Measurements from ENCODE around the gene FAM193B.

The FAM193B gene

DNA sequence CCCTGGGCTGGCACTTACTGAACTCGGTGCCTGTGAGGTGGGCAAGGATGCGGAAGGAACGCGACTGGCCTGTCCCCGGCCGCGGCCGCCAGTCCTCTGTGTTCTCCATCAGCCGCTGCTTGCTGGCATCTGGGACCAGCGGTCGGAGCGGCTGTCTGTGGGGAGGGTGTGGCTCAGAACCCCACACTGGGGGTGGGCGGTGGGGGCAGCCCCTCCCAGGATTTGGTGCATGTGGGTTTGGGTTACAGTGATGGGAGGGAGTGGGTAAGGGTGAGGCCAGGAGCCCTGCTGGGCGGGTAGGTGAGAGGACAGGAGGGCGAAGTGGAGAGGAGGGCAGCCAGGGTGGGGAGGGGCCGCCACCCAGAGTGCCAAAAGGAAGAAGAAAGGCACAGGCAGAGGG is 63.4 kb downstream of the FAM193B start:
- no peaks in the 10 kb centered on the region for H3K9me2 ChIP-seq (replicated peaks; ENCODE audit: control insufficient read depth, low read length)
- no peak overlapping the region; the same call in 1 of the 2 replicates for H3K4me3 ChIP-seq (ENCODE audit: low read length)
- peak overlapping the region; percentile 39; the same call in 1 of the 2 replicates for H3K4me2 ChIP-seq (ENCODE audit: low read length)
- peaks cover 5% of the 10 kb centered on the region; the same call in 1 of the 2 replicates for H3F3A ChIP-seq (ENCODE audit: control insufficient read depth, insufficient read depth)
- no peak for TF ChIP-seq EZH2phosphoT487 (IDR thresholded peaks at IDR 0.05; ENCODE audit: borderline replicate concordance, low read length)
- TF ChIP-seq, protein P1, sequence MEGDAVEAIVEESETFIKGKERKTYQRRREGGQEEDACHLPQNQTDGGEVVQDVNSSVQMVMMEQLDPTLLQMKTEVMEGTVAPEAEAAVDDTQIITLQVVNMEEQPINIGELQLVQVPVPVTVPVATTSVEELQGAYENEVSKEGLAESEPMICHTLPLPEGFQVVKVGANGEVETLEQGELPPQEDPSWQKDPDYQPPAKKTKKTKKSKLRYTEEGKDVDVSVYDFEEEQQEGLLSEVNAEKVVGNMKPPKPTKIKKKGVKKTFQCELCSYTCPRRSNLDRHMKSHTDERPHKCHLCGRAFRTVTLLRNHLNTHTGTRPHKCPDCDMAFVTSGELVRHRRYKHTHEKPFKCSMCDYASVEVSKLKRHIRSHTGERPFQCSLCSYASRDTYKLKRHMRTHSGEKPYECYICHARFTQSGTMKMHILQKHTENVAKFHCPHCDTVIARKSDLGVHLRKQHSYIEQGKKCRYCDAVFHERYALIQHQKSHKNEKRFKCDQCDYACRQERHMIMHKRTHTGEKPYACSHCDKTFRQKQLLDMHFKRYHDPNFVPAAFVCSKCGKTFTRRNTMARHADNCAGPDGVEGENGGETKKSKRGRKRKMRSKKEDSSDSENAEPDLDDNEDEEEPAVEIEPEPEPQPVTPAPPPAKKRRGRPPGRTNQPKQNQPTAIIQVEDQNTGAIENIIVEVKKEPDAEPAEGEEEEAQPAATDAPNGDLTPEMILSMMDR (IDR thresholded peaks at IDR 0.05; ENCODE audit: low read depth, low read length, poor library complexity, severe bottlenecking), result no peak
- peaks cover 50% of the 10 kb centered on the region for H3K4me1 ChIP-seq (ENCODE audit: control insufficient read depth, low read length)
- peaks cover 10% of the 10 kb centered on the region; the same call in 1 of the 2 replicates for H3K36me3 ChIP-seq (ENCODE audit: control insufficient read depth, low read length)
- no peaks in the 10 kb centered on the region for H4K20me1 ChIP-seq (ENCODE audit: control insufficient read depth, insufficient read depth, low read depth, low read length)
- H3K27ac ChIP-seq (ENCODE audit: low read depth, low read length), result no peak overlapping the region
- no peaks in the 10 kb centered on the region for H3K9me3 ChIP-seq (ENCODE audit: control insufficient read depth, insufficient read depth, low read length)
- H3K27me3 ChIP-seq (ENCODE audit: control insufficient read depth, low read length), result no peaks in the 10 kb centered on the region
- no peaks in the 10 kb centered on the region for H3K79me2 ChIP-seq (ENCODE audit: control insufficient read depth, low read length)

GRCh38 chr5:177490311-177490991 is 63.9 kb downstream of the FAM193B start:
- no peak overlapping the region for H3K27ac ChIP-seq (ENCODE audit: low read depth, low read length)
- peak overlapping the region; percentile 19 for H3K4me3 ChIP-seq (ENCODE audit: low read length)
- no peaks in the 10 kb centered on the region for H3K79me2 ChIP-seq (ENCODE audit: control insufficient read depth, low read length)
- H3K27me3 ChIP-seq (ENCODE audit: control insufficient read depth, low read length), result no peaks in the 10 kb centered on the region
- H3K36me3 ChIP-seq (ENCODE audit: control insufficient read depth, low read length), result peaks cover 10% of the 10 kb centered on the region; the same call in 1 of the 2 replicates
- H3K9me2 ChIP-seq (replicated peaks; ENCODE audit: control insufficient read depth, low read length), result no peaks in the 10 kb centered on the region
- no peak for TF ChIP-seq EZH2phosphoT487 (IDR thresholded peaks at IDR 0.05; ENCODE audit: borderline replicate concordance, low read length)
- TF ChIP-seq, protein P1 (IDR thresholded peaks at IDR 0.05; ENCODE audit: low read depth, low read length, poor library complexity, severe bottlenecking), result no peak
- H3K4me1 ChIP-seq (ENCODE audit: control insufficient read depth, low read length), result peaks cover 44% of the 10 kb centered on the region
- no peaks in the 10 kb centered on the region for H3K9me3 ChIP-seq (ENCODE audit: control insufficient read depth, insufficient read depth, low read length)
- no peaks in the 10 kb centered on the region for H4K20me1 ChIP-seq (ENCODE audit: control insufficient read depth, insufficient read depth, low read depth, low read length)
- H3F3A ChIP-seq (ENCODE audit: control insufficient read depth, insufficient read depth), result peaks cover 5% of the 10 kb centered on the region; the same call in 1 of the 2 replicates
- peak overlapping the region; percentile 39 for H3K4me2 ChIP-seq (ENCODE audit: low read length)

- Histone ChIP-seq H3K9me3 (ENCODE audit: control insufficient read depth, insufficient read depth, low read length) (no peaks in the 10 kb centered on the region), H3K79me2 (ENCODE audit: control insufficient read depth, low read length) (no peaks in the 10 kb centered on the region), H3K27ac (ENCODE audit: low read depth, low read length) (no peak overlapping the region), H3F3A (ENCODE audit: control insufficient read depth, insufficient read depth) (peaks cover 4% of the 10 kb centered on the region; the same call in 1 of the 2 replicates), H3K27me3 (ENCODE audit: control insufficient read depth, low read length) (no peaks in the 10 kb centered on the region), H3K9me2 (replicated peaks; ENCODE audit: control insufficient read depth, low read length) (no peaks in the 10 kb centered on the region), H3K4me2 (ENCODE audit: low read length) (peak overlapping the region; percentile 39), H4K20me1 (ENCODE audit: control insufficient read depth, insufficient read depth, low read depth, low read length) (no peaks in the 10 kb centered on the region), H3K4me3 (ENCODE audit: low read length) (peak overlapping the region; percentile 19; the same call in 1 of the 2 replicates), H3K36me3 (ENCODE audit: control insufficient read depth, low read length) (peaks cover 10% of the 10 kb centered on the region; the same call in 1 of the 2 replicates), H3K4me1 (ENCODE audit: control insufficient read depth, low read length) (peaks cover 32% of the 10 kb centered on the region)
- no peak for TF ChIP-seq EZH2phosphoT487 (IDR thresholded peaks at IDR 0.05; ENCODE audit: borderline replicate concordance, low read length)
- TF ChIP-seq, protein P1 (IDR thresholded peaks at IDR 0.05; ENCODE audit: low read depth, low read length, poor library complexity, severe bottlenecking), result peak; percentile 76
These were observed 65.1 kb downstream of the FAM193B start for GRCh38 chr5:177489119-177489716.
